Tibial artery (tissue), 4 donors: ENCODE data around the gene FOXR1.

Experiments
- DNase-seq, 2 donors: peaks; one replicate each; pipeline ENCODE4 v3.0.0-alpha.2; 2019
- H3K27ac ChIP-seq, 2 donors: fragments of 200-600 bp; sonication (generic) in 1 of 2; 1 replicate in 1 of 2; 2 replicates in 1 of 2; pipeline ENCODE4 v1.5.1; 2018 to 2019; ENCODE audit warnings: mild to moderate bottlenecking in 1 of 2
- H3K27me3 ChIP-seq, 2 donors: fragments of 200-600 bp; sonication (generic) in 1 of 2; one replicate each; pipeline versions ENCODE4 v1.5.1 to v1.6.0; 2016 to 2019
- H3K36me3 ChIP-seq, 3 donors: fragments of 200-600 bp; sonication (generic) in 2 of 3; one replicate each; pipeline ENCODE4 v1.5.1; 2016 to 2019; ENCODE audit warnings: mild to moderate bottlenecking in 2 of 3
- H3K4me1 ChIP-seq, 4 donors: fragments of 200-600 bp; sonication (generic) in 2 of 4; 1 replicate in 3 of 4; 2 replicates in 1 of 4; pipeline ENCODE4 v1.5.1; 2016 to 2019
- H3K4me3 ChIP-seq, 2 donors: fragments of 200-600 bp; sonication (generic) in 1 of 2; 1 replicate in 1 of 2; 2 replicates in 1 of 2; pipeline ENCODE4 v1.5.1; 2018 to 2019; ENCODE audit warnings: mild to moderate bottlenecking in 2 of 2
- H3K9me3 ChIP-seq, 3 donors: fragments of 200-600 bp; sonication (generic) in 1 of 3; one replicate each; pipeline ENCODE4 v1.5.1; 2016 to 2019
- intact Hi-C: fragments of 100-400 bp; cut with DNase I; formaldehyde crosslinking; loops from one replicate; pipeline ENCODE4 v1.15.0; 2023; ENCODE audit warnings: low total_unique reads
- TF ChIP-seq, protein P1 (sequence below), 2 experiments: fragments of 200-600 bp in 1 of 2; fragments of 450-650 bp in 1 of 2; IDR thresholded peaks; one replicate each; pipeline ENCODE4 v1.5.1; 2017 to 2019; ENCODE audit warnings: antibody characterized with exemption in 2 of 2, mild to moderate bottlenecking in 1 of 2, moderate library complexity in 1 of 2

The FOXR1 gene

DNA sequence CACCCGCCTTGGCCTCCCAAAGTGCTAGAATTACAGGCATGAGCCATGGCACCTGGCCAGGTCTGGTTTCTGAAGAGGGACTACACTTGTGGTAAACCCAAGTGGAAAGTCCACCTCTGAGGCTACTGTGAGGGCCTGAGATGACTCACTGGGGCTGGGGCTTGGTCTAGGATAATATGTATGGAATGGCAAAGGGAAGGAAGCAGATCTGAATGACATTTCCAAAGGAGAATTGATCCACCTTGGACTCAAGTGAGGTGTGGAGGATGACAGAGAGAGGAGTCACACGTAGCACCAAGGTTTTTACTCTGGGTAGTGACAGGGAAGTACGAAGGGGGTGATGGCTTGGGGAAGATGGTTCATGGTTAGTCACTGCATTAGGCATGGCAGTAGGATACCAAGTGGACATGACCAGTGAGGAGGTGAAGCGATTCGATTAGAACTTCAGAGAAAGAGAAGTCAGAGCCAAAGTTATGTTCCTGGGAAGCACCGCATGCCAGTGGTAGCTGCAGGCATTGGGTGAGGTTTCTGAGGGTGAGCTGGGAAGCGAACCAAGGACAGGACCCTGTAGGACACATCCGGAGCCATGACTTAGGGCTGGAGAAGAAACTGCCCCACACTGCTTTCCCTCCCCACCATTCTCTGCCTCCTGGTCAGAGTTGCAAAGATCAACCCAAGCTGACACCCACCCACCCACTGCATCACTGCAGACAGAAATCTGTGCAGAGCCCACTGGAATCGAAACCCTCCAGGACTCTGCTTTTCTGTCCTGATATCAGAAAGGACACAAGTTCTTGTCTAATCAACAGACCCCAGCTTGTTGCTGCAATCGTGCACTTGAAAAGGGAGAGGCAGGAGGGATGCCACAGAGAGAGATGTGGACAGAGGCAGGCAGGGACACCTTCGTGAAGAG is 32.8 kb upstream of the FOXR1 start:
- peaks cover 0 to 5% (median 2%) of the 10 kb centered on the region in 4 donors for H3K4me1 ChIP-seq
- peaks cover 0 to 5% of the 10 kb centered on the region in 2 donors for H3K27me3 ChIP-seq
- H3K9me3 ChIP-seq, result no peaks in the 10 kb centered on the region
- no peak overlapping the region for H3K4me3 ChIP-seq
- TF ChIP-seq, protein P1, sequence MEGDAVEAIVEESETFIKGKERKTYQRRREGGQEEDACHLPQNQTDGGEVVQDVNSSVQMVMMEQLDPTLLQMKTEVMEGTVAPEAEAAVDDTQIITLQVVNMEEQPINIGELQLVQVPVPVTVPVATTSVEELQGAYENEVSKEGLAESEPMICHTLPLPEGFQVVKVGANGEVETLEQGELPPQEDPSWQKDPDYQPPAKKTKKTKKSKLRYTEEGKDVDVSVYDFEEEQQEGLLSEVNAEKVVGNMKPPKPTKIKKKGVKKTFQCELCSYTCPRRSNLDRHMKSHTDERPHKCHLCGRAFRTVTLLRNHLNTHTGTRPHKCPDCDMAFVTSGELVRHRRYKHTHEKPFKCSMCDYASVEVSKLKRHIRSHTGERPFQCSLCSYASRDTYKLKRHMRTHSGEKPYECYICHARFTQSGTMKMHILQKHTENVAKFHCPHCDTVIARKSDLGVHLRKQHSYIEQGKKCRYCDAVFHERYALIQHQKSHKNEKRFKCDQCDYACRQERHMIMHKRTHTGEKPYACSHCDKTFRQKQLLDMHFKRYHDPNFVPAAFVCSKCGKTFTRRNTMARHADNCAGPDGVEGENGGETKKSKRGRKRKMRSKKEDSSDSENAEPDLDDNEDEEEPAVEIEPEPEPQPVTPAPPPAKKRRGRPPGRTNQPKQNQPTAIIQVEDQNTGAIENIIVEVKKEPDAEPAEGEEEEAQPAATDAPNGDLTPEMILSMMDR (IDR thresholded peaks at IDR 0.05), result no peak
- intact Hi-C loops, result no loop called here
- no peak overlapping the region for H3K27ac ChIP-seq
- DNase-seq, result no peak
- no peaks in the 10 kb centered on the region for H3K36me3 ChIP-seq

DNA sequence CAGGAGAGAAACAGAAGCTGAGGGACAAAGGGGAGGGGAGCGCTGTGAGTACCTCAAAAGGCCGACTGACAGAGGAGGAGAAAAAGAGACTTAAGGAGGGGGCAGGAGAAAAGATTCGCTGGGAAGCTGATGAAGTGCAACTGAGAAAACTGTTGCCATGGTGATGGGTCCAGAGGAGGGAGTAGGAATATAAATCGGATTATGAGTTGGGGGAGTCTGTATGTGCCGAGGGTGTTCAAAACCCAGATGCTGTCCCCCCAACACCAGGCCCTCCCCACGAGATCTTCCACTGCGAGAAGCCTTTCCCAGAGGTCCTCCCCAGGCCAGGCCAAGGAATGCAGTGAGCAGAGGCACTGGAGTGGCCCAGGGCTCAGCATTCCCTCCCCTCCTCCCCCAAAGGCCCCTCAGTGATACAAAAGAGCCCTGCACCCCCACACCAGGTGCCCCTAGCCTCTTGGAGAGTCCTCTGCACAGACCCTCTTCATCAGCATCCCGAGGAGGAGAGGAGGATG is 32.1 kb upstream of the FOXR1 start:
- H3K27me3 ChIP-seq, result peaks cover 0 to 5% of the 10 kb centered on the region in 2 donors
- intact Hi-C loops, result no loop called here
- TF ChIP-seq, protein P1 (IDR thresholded peaks at IDR 0.05), result no peak
- DNase-seq, result no peak
- no peaks in the 10 kb centered on the region for H3K36me3 ChIP-seq
- H3K27ac ChIP-seq, result no peak overlapping the region
- no peaks in the 10 kb centered on the region for H3K4me1 ChIP-seq
- no peak overlapping the region for H3K4me3 ChIP-seq
- H3K9me3 ChIP-seq, result no peaks in the 10 kb centered on the region

DNA sequence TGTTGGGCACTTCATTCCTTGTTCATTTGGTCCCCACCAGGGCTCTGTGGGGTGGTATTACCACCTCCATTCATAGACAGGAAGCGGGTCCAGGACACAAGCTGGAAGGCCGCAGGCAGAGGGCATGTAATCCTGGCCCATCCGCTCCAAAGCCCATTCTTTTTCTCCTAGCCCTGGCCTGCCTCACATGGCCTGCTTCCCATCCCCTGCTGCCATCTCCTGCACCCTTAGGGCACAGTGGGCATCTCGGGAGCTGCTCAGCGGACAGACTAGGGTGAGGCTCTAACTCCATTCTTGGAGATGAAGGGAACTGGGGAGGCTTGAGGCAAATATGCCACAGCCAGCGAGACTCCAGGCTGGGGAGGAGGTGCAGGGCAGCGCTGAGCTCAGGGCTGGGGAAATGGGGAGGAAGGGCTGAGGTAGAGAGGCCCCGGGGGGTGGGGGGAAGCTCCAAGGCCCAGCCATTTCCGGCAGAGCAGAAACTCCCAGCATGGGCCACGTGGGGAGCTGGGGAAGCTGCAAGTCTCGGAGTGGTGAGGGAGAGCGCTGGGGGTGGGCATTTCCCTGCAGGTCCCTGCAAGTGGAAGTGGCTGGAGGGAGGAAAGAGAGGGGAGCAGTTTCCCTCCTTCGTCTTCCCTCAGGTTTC is 31.5 kb upstream of the FOXR1 start:
- H3K27me3 ChIP-seq, result peaks cover 0 to 7% of the 10 kb centered on the region in 2 donors
- H3K36me3 ChIP-seq, result no peaks in the 10 kb centered on the region
- H3K27ac ChIP-seq, result no peak overlapping the region
- intact Hi-C loops, result loop anchor here (5.0 kb wide), 1 partner anchor 253 kb away; no protein-coding TSS in a partner anchor
- TF ChIP-seq, protein P1 (IDR thresholded peaks at IDR 0.05), result no peak
- no peaks in the 10 kb centered on the region for H3K4me1 ChIP-seq
- no peaks in the 10 kb centered on the region for H3K9me3 ChIP-seq
- no peak overlapping the region for H3K4me3 ChIP-seq
- DNase-seq, result no peak

DNA sequence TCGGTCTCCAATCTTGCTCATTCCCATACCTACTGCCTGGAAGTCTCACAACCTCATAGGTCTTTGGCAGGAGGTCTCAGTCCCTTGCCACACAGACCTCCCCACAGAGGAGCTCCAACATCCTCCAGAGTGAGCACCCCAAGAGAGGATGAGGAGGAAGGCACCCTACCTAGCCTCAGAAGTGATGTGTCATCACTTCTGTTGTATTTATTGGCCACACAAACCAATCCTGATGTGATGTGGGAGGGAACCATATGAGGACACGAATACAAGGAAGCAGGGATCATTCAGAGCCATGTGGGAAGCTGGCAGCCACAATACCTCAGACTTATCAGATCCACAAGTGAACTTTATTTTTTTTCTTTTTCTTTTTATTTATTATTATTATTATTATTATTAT is 24.5 kb upstream of the FOXR1 start:
- H3K27me3 ChIP-seq, result peaks cover 0 to 2% of the 10 kb centered on the region in 2 donors
- no peak overlapping the region for H3K27ac ChIP-seq
- DNase-seq, result no peak
- intact Hi-C loops, result no loop called here
- no peaks in the 10 kb centered on the region for H3K36me3 ChIP-seq
- H3K9me3 ChIP-seq, result no peaks in the 10 kb centered on the region
- H3K4me3 ChIP-seq, result no peak overlapping the region
- no peaks in the 10 kb centered on the region for H3K4me1 ChIP-seq
- TF ChIP-seq, protein P1 (IDR thresholded peaks at IDR 0.05), result no peak

DNA sequence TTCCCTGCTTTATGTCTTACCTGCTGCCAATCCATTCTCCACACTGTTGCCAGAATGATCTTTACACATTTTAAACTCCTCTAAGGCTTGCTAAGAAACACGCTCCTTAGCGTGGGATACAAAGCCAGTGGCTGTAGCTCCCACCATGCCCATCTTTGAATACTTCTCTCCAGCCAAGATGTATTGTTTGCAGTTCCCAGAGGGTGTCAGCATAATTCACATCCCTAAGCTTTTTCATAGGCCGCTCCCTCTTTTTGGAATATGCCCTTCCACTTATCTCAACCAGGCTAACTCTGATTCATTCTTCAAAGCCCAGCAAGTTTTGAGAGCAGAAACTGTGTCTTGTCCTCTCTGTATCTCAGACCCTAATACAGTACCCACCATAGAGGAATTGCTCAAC is 23.6 kb upstream of the FOXR1 start:
- Histone ChIP-seq H3K36me3 (no peaks in the 10 kb centered on the region), H3K4me3 (no peak overlapping the region), H3K4me1 (no peaks in the 10 kb centered on the region), H3K9me3 (no peaks in the 10 kb centered on the region), H3K27me3 (peaks cover 0 to 3% of the 10 kb centered on the region in 2 donors), H3K27ac (no peak overlapping the region)
- TF ChIP-seq, protein P1 (IDR thresholded peaks at IDR 0.05), result no peak
- intact Hi-C loops, result no loop called here
- no peak for DNase-seq
